ENCODE measurements around the gene GIGYF2. TPM values are rescaled to one million over a fixed set of nuclear protein-coding genes. Genes with fewer than 3 reads are reported as not detected.

GIGYF2 gene
- total RNA-seq, 1 experiment from 2014 or later, result 29.6 TPM

GRCh38 chr2:232883116-232883721 lies 186.1 kb downstream of the GIGYF2 start:
- in situ Hi-C loops (cut with HindIII; ENCODE audit: low pct_unique_long_range_greater_than_20kb, low sequenced_read_pairs), result no loop called here
- DNase-seq (ENCODE audit: low read depth), result no peak

- in situ Hi-C loops (cut with HindIII; ENCODE audit: low pct_unique_long_range_greater_than_20kb, low sequenced_read_pairs), result no loop called here
- DNase-seq (ENCODE audit: low read depth), result no peak
These were observed 186.9 kb downstream of the GIGYF2 start for GRCh38 chr2:232884001-232884421.

- no peak for DNase-seq (ENCODE audit: low read depth)
- in situ Hi-C loops (cut with HindIII; ENCODE audit: low pct_unique_long_range_greater_than_20kb, low sequenced_read_pairs), result no loop called here
These were observed 187.6 kb downstream of the GIGYF2 start for GRCh38 chr2:232884549-232885263.

GRCh38 chr2:232885264-232885961 lies 188.3 kb downstream of the GIGYF2 start:
- no peak for DNase-seq (ENCODE audit: low read depth)
- in situ Hi-C loops (cut with HindIII; ENCODE audit: low pct_unique_long_range_greater_than_20kb, low sequenced_read_pairs), result no loop called here

- DNase-seq (ENCODE audit: low read depth), result no peak
- in situ Hi-C loops (cut with HindIII; ENCODE audit: low pct_unique_long_range_greater_than_20kb, low sequenced_read_pairs), result no loop called here
These were observed 189.0 kb downstream of the GIGYF2 start for GRCh38 chr2:232886176-232886575.

GRCh38 chr2:232886632-232887031 lies 189.5 kb downstream of the GIGYF2 start:
- in situ Hi-C loops (cut with HindIII; ENCODE audit: low pct_unique_long_range_greater_than_20kb, low sequenced_read_pairs), result no loop called here

GRCh38 chr2:232887171-232887850 lies 190.2 kb downstream of the GIGYF2 start:
- no peak for DNase-seq (ENCODE audit: low read depth)
- in situ Hi-C loops (cut with HindIII; ENCODE audit: low pct_unique_long_range_greater_than_20kb, low sequenced_read_pairs), result no loop called here

More at GRCh38 chr2:232886632-232887031, 189.5 kb downstream of the GIGYF2 start:
- no peak for DNase-seq (ENCODE audit: low read depth)

GRCh38 chr2:232888099-232888836 lies 191.1 kb downstream of the GIGYF2 start:
- no peak for DNase-seq (ENCODE audit: low read depth)
- in situ Hi-C loops (cut with HindIII; ENCODE audit: low pct_unique_long_range_greater_than_20kb, low sequenced_read_pairs), result no loop called here

GRCh38 chr2:232888839-232889529 lies 191.9 kb downstream of the GIGYF2 start:
- in situ Hi-C loops (cut with HindIII; ENCODE audit: low pct_unique_long_range_greater_than_20kb, low sequenced_read_pairs), result no loop called here
- DNase-seq (ENCODE audit: low read depth), result no peak

GRCh38 chr2:232889876-232890401 lies 192.8 kb downstream of the GIGYF2 start:
- DNase-seq (ENCODE audit: low read depth), result no peak
- in situ Hi-C loops (cut with HindIII; ENCODE audit: low pct_unique_long_range_greater_than_20kb, low sequenced_read_pairs), result no loop called here

- in situ Hi-C loops (cut with HindIII; ENCODE audit: low pct_unique_long_range_greater_than_20kb, low sequenced_read_pairs), result no loop called here
- DNase-seq (ENCODE audit: low read depth), result no peak
These were observed 193.4 kb downstream of the GIGYF2 start for GRCh38 chr2:232890536-232890895.

GRCh38 chr2:232890896-232891601 lies 193.9 kb downstream of the GIGYF2 start:
- in situ Hi-C loops (cut with HindIII; ENCODE audit: low pct_unique_long_range_greater_than_20kb, low sequenced_read_pairs), result no loop called here
- peak; percentile 97 for DNase-seq (ENCODE audit: low read depth)

GRCh38 chr2:232891621-232892071 lies 194.5 kb downstream of the GIGYF2 start:
- in situ Hi-C loops (cut with HindIII; ENCODE audit: low pct_unique_long_range_greater_than_20kb, low sequenced_read_pairs), result no loop called here
- no peak for DNase-seq (ENCODE audit: low read depth)

GRCh38 chr2:232892221-232892620 lies 195.1 kb downstream of the GIGYF2 start:
- DNase-seq (ENCODE audit: low read depth), result no peak
- in situ Hi-C loops (cut with HindIII; ENCODE audit: low pct_unique_long_range_greater_than_20kb, low sequenced_read_pairs), result no loop called here

- in situ Hi-C loops (cut with HindIII; ENCODE audit: low pct_unique_long_range_greater_than_20kb, low sequenced_read_pairs), result no loop called here
- no peak for DNase-seq (ENCODE audit: low read depth)
These were observed 195.7 kb downstream of the GIGYF2 start for GRCh38 chr2:232892843-232893242.

GRCh38 chr2:232893834-232894233 lies 196.7 kb downstream of the GIGYF2 start:
- DNase-seq (ENCODE audit: low read depth), result no peak
- in situ Hi-C loops (cut with HindIII; ENCODE audit: low pct_unique_long_range_greater_than_20kb, low sequenced_read_pairs), result no loop called here

GRCh38 chr2:232894251-232894650 lies 197.1 kb downstream of the GIGYF2 start:
- in situ Hi-C loops (cut with HindIII; ENCODE audit: low pct_unique_long_range_greater_than_20kb, low sequenced_read_pairs), result no loop called here
- DNase-seq (ENCODE audit: low read depth), result no peak
